Hepatocyte (in vitro differentiated cells): Measurements from ENCODE around the gene EFNA4. TPM values are rescaled to one million over a fixed set of nuclear protein-coding genes. Genes with fewer than 3 reads are reported as not detected.
A peak's percentile ranks its signal among the peaks of the same experiment; 100 is the strongest.

ENCODE experiments used
- DNase-seq: peaks from one replicate; pipeline ENCODE4 v3.0.0-alpha.2; 2016; ENCODE audit warnings: low spot score
- H2AFZ ChIP-seq: fragments of 200-600 bp; sonication (generic); 2 replicates; pipeline ENCODE4 v1.6.0; 2016; ENCODE audit warnings: antibody characterized with exemption, mild to moderate bottlenecking
- H3K27ac ChIP-seq: fragments of 200-600 bp; sonication (generic); 2 replicates; pipeline ENCODE4 v1.5.1; 2016; ENCODE audit warnings: mild to moderate bottlenecking
- H3K27me3 ChIP-seq: fragments of 200-600 bp; sonication (generic); 2 replicates; pipeline ENCODE4 v1.6.1; 2016
- H3K36me3 ChIP-seq: fragments of 200-600 bp; sonication (generic); replicated peaks from 2 replicates; pipeline ENCODE4 v1.5.1; 2016; ENCODE audit warnings: low read depth; ENCODE audit not compliant: insufficient read depth
- H3K4me1 ChIP-seq: fragments of 200-600 bp; sonication (generic); 2 replicates; pipeline ENCODE4 v1.5.1; 2016; ENCODE audit warnings: mild to moderate bottlenecking, moderate library complexity; ENCODE audit not compliant: insufficient read depth
- H3K4me2 ChIP-seq: fragments of 200-600 bp; sonication (generic); 2 replicates; pipeline ENCODE4 v1.6.0; 2016
- H3K4me3 ChIP-seq: fragments of 200-600 bp; sonication (generic); 2 replicates; pipeline ENCODE4 v1.5.1; 2016; ENCODE audit warnings: mild to moderate bottlenecking
- H3K79me2 ChIP-seq: fragments of 200-600 bp; sonication (generic); 2 replicates; pipeline ENCODE4 v1.6.0; 2017; ENCODE audit warnings: mild to moderate bottlenecking
- H3K9me2 ChIP-seq: fragments of 200-600 bp; sonication (generic); replicated peaks from 2 replicates; pipeline ENCODE4 v1.6.0; 2017; ENCODE audit warnings: mild to moderate bottlenecking; ENCODE audit not compliant: insufficient read depth
- H3K9me3 ChIP-seq: fragments of 200-600 bp; sonication (generic); 2 replicates; pipeline ENCODE4 v1.5.1; 2016; ENCODE audit warnings: low read depth, mild to moderate bottlenecking
- H4K20me1 ChIP-seq: fragments of 200-600 bp; sonication (generic); 2 replicates; pipeline ENCODE4 v1.6.0; 2016; ENCODE audit warnings: mild to moderate bottlenecking; ENCODE audit not compliant: insufficient read depth, poor library complexity, severe bottlenecking
- EZH2 ChIP-seq: fragments of 200-600 bp; sonication (generic); IDR thresholded peaks from 2 replicates; pipeline ENCODE4 v1.6.1; 2016; ENCODE audit warnings: antibody characterized with exemption, mild to moderate bottlenecking, borderline replicate concordance
- EZH2phosphoT487 ChIP-seq: fragments of 200-600 bp; sonication (generic); IDR thresholded peaks from one replicate; pipeline ENCODE4 v1.6.1; 2018; ENCODE audit warnings: antibody characterized with exemption, mild to moderate bottlenecking, low read depth, moderate library complexity; ENCODE audit not compliant: unreplicated experiment, severe bottlenecking
- WGBS: methylation state at CpG from one replicate; pipeline ENCODE4 v1.1.6; 2016; ENCODE audit warnings: low lambda C conversion rate; ENCODE audit errors: missing lambda C conversion rate; 5-methylcytosine and 5-hydroxymethylcytosine counted together
- polyA plus RNA-seq: library from polyadenylated mRNA; unstranded; fragments of >200 nt; fragmentation: Nextera tagmentation; extraction: Ambion mirVana; gene quantifications from 2 replicates; pipeline ENCODE4 v1.2.1, GENCODE V29; 2016
- total RNA-seq: library from RNA; depleted of rRNA; stranded (reverse); fragments of >200 nt; gene quantifications from 2 replicates; pipeline ENCODE4 v1.2.3, GENCODE V29; 2014
- TF ChIP-seq, protein P1 (sequence below): fragments of 200-600 bp; sonication (generic); IDR thresholded peaks from 2 replicates; pipeline ENCODE4 v1.5.1; 2016; ENCODE audit warnings: antibody characterized with exemption, mild to moderate bottlenecking; ENCODE audit not compliant: poor library complexity

The EFNA4 gene
- total and polyA plus RNA-seq, 2 experiments from 2014 or later, result 18.1 to 20.5 TPM

DNA sequence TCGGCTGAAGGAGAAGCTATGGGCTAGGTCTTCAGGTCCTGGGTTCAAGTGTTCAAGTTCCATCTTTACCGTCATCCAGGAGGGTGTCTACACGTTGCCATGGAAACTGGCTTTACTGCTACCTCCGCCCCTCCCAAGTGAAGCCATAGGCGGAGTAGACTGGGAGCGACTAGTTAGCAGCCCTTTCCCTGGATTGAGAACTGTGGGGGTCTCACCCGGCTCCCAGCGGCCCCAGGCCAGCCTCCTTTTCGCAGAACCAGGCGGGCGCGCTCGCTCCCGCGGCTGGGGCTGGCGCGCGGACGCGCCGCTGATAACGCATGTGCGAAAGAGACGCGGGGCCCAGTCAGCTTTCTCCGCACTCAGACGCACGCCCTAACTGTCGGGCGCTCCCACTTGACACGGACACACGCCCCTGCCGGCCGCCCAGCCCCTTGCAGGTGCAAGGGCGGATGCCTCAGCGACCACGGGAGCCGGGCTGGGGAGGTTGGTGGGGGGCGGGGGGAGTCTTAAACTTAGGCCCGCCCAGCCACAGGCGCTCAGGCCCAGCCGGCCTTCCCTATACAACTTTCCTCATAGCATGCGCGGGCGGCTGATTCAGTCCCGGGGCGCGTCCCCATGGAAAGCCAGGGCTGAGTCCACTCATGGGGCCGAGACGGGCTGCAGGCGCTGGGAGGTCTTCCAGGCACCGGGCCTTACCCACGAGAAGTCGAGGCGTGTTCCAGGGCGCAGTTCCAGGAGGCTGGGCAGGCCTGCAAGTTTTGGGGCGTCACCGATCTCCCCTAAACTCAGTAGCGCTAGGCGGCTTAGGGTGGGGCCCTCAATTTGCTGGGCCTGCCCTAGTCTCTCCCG, 7.4 kb downstream of the EFNA4 start:
- no peaks in the 10 kb centered on the region for H3K36me3 ChIP-seq
- WGBS, result 6% methylated on average over 45 of the region's 61 CpGs
- H4K20me1 ChIP-seq, result no peaks in the 10 kb centered on the region
- no peak overlapping the region for H2AFZ ChIP-seq
- peak; percentile 94 for DNase-seq
- peak overlapping the region; percentile 41 for H3K27ac ChIP-seq
- H3K4me3 ChIP-seq, result peak overlapping the region; percentile 26
- peaks cover 9% of the 10 kb centered on the region for H3K79me2 ChIP-seq
- H3K9me2 ChIP-seq, result no peaks in the 10 kb centered on the region
- H3K27me3 ChIP-seq, result peaks cover 7% of the 10 kb centered on the region
- TF ChIP-seq, protein P1, sequence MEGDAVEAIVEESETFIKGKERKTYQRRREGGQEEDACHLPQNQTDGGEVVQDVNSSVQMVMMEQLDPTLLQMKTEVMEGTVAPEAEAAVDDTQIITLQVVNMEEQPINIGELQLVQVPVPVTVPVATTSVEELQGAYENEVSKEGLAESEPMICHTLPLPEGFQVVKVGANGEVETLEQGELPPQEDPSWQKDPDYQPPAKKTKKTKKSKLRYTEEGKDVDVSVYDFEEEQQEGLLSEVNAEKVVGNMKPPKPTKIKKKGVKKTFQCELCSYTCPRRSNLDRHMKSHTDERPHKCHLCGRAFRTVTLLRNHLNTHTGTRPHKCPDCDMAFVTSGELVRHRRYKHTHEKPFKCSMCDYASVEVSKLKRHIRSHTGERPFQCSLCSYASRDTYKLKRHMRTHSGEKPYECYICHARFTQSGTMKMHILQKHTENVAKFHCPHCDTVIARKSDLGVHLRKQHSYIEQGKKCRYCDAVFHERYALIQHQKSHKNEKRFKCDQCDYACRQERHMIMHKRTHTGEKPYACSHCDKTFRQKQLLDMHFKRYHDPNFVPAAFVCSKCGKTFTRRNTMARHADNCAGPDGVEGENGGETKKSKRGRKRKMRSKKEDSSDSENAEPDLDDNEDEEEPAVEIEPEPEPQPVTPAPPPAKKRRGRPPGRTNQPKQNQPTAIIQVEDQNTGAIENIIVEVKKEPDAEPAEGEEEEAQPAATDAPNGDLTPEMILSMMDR, result peak; percentile 50
- TF ChIP-seq EZH2phosphoT487, result no peak
- H3K9me3 ChIP-seq, result no peaks in the 10 kb centered on the region
- H3K4me1 ChIP-seq, result peaks cover 20% of the 10 kb centered on the region
- peak overlapping the region; percentile 84 for H3K4me2 ChIP-seq

DNA sequence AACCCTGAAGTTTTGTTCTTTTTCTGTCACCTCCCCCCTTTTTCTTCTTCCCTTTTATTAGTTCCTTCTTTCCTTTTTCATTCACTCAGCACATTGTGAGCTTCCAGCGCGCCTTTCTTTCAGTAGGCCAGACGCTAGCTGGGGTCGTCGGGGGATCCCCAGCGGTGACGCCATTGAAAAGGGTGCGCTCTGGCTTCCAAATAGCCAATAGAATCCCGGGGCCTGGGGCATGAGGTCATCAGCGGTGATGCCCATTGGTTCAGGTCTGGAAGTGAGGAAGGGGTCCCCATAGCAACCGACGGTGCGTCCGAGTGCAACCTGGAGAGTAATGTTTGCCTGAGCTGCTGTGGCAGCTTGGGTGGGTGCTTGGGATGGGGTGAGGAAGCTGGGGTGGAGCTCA, 8.2 kb downstream of the EFNA4 start:
- H2AFZ ChIP-seq, result no peak overlapping the region
- H3K4me3 ChIP-seq, result no peak overlapping the region
- peaks cover 20% of the 10 kb centered on the region for H3K4me1 ChIP-seq
- peaks cover 1% of the 10 kb centered on the region for H3K79me2 ChIP-seq
- no peaks in the 10 kb centered on the region for H3K36me3 ChIP-seq
- WGBS, result 27% methylated on average over 14 of the region's 14 CpGs
- no peaks in the 10 kb centered on the region for H3K9me2 ChIP-seq
- peak overlapping the region; percentile 35 for H3K27ac ChIP-seq
- TF ChIP-seq EZH2, result no peak
- TF ChIP-seq, protein P1, result no peak
- no peak for TF ChIP-seq EZH2phosphoT487
- H3K9me3 ChIP-seq, result no peaks in the 10 kb centered on the region
- peak overlapping the region; percentile 84 for H3K4me2 ChIP-seq
- peak; percentile 39 for DNase-seq
- H3K27me3 ChIP-seq, result peaks cover 7% of the 10 kb centered on the region
- no peaks in the 10 kb centered on the region for H4K20me1 ChIP-seq

DNA sequence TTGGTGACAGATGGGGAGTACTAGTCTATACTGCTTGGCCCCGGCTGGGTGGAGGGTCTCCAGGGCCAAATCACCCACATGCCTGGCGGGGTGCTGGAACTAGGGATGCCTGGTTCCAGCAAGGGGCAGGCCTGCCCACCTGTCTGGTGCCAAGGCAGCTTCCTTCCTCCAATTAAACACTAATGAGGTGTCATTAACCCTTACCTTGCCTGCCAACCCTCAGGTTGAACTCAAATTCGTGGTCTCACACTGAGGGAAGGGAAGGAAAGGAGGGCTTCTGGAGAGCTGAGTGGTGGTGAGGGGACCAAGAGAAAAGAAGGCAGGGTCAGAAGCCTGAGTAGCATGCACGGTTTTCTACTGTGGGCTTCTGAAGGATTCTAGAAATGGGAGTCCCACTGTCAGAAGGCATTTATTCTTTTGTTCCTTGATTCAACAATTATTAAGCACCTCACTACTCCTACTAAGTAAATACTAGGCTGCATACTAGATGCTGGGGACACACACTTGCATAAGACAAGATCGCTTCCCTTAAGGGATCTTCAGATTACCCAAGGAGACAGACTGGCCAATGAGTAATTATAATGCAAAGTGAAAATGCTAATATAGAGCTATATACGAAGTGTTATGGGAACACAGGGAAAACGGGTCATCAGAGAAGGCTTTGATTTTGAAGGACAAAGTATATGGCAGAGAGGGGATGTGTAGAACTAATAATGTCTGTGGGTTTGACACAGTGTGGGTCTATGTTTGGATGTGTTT, 9.2 kb downstream of the EFNA4 start:
- no peak overlapping the region for H3K4me3 ChIP-seq
- no peaks in the 10 kb centered on the region for H3K36me3 ChIP-seq
- H3K4me2 ChIP-seq, result no peak overlapping the region
- H3K27me3 ChIP-seq, result peaks cover 7% of the 10 kb centered on the region
- peaks cover 24% of the 10 kb centered on the region for H3K4me1 ChIP-seq
- no peaks in the 10 kb centered on the region for H4K20me1 ChIP-seq
- H3K9me3 ChIP-seq, result no peaks in the 10 kb centered on the region
- H3K9me2 ChIP-seq, result no peaks in the 10 kb centered on the region
- no peak overlapping the region for H2AFZ ChIP-seq
- no peak for DNase-seq
- TF ChIP-seq EZH2 (peak; percentile 32), EZH2phosphoT487 (no peak)
- TF ChIP-seq, protein P1, result no peak
- whole genome bisulfite sequencing, result 48% methylated on average over 7 of the region's 7 CpGs
- H3K27ac ChIP-seq, result no peak overlapping the region
- H3K79me2 ChIP-seq, result no peaks in the 10 kb centered on the region
